GM12873 (cell line): ENCODE data around the gene CAMK1D.

Source experiments
- TF ChIP-seq, protein P1 (sequence below): IDR thresholded peaks from 2 replicates; pipeline ENCODE4 v1.5.1; 2012; ENCODE audit warnings: low read depth, mild to moderate bottlenecking, moderate library complexity, low read length, control low read depth; ENCODE audit not compliant: insufficient read depth; ENCODE audit errors: missing control alignments

CAMK1D gene

DNA sequence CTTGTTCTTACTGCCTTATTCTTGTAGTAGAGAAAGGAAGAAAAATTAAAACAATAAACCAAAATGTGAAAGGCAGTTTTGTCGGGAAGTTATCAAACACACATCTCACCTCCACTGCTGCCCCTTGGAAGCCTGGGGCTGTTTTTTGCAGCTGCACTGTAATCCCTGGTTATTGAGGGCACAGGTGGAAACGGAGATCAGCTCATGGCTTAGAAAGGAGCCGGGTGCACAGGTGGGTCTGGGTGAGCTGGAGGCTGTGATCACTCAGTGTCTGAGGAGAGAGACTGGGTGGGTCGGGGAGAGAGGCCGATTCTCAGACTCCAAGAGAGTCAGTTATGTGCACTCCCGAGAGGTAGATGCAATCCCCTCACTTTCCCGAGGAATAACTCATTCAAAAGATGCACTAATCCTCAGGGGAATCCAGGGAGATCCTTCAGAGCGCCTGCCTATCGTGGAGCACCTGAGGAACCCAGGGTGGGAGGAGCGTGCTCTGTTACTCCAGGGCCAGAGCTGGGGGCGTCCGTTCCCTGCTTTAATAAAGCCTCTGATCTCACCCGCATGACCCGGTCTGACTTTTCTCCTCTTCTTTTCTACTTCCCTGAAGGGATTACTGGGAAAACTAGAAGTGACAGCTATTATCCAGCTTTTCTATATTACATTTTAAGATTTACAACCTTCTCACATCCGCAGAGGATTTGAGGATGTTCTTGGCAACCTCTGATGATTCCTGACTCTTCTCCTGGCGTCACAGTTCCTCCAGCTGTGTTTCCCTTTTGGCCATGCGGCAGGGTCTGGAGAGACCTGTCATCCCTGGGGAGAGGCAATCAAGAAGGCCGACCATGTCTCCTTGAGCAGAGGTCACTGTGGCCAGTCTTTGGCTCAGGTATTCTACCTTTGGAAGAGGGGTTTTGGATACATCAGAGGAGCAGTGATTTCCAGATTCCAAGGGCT lies 82.1 kb downstream of the CAMK1D start:
- TF ChIP-seq, protein P1, sequence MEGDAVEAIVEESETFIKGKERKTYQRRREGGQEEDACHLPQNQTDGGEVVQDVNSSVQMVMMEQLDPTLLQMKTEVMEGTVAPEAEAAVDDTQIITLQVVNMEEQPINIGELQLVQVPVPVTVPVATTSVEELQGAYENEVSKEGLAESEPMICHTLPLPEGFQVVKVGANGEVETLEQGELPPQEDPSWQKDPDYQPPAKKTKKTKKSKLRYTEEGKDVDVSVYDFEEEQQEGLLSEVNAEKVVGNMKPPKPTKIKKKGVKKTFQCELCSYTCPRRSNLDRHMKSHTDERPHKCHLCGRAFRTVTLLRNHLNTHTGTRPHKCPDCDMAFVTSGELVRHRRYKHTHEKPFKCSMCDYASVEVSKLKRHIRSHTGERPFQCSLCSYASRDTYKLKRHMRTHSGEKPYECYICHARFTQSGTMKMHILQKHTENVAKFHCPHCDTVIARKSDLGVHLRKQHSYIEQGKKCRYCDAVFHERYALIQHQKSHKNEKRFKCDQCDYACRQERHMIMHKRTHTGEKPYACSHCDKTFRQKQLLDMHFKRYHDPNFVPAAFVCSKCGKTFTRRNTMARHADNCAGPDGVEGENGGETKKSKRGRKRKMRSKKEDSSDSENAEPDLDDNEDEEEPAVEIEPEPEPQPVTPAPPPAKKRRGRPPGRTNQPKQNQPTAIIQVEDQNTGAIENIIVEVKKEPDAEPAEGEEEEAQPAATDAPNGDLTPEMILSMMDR, result no peak

DNA sequence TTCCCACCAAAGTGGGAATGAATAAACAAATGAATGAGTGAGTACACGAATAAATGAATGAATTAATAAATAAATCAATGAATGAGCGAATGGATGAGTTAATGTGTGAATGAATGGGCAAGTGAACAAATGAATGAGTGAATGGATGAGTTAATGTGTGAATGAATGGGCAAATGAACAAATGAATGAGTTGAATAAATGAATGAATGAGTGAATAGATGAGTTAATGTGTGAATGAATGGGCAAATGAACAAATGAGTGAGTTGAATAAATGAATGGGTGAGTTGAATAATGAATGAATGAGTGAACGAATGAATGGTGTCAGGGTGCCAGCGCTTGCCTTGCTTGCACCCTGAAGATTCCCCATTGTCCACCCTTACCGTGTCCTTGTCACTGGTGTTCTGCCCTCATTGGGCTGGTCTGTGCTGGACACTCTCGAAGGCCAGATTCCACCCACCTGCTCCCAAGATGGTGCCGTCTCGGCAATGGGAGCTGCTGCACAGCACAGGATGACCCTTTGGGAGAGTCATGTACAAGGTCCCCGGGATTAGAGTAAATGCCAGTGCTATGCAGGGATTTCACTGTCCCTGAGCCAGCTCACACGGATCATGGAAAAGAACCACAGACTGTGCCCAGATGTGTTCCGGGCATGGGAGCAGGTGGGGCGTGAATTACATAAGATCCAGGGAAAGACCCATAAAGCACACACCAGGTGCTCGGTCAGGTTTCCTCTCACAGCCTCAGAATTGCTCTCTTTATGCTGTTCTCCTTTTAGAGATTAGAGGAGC lies 83.2 kb downstream of the CAMK1D start:
- TF ChIP-seq, protein P1, result no peak

DNA sequence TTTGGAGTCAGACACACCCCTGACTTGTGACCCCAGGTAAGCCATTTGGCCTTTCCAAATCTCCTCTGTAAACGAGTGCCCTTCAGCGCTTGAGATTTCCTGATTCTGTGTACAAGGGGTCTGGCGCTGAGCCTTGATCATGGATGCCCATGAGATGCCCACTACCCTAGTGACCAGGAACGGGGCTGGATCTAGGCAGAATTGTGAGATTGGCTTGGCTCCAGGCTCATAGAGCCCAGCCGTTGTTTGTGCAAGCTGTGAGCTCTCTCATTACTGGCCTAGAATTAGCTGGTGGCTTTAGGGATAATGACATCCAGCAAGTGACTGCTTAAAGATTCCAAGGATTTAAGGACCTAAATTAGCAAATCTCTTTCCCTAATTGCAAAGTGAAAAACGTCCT lies 84.9 kb downstream of the CAMK1D start:
- TF ChIP-seq, protein P1, result no peak

DNA sequence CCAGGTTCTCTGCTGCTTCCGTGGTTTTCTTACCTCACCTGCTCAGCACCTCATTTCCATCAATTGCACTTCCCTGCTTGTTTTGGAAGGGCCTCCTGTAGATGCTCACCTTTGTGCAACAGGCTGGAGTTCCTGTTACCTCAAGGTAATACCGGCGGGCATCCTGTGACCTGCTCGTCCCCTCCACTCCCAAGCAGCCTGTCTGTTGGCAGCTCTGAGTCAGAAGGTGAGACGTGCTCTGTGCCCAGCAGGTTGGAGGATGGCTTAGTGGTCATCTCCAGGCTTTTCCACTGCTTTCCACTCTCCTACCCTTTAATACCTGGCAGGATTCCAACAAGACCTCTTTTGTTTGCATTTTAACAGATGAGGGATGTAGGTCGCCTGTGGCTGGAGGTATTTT lies 86.0 kb downstream of the CAMK1D start:
- TF ChIP-seq, protein P1, result no peak

DNA sequence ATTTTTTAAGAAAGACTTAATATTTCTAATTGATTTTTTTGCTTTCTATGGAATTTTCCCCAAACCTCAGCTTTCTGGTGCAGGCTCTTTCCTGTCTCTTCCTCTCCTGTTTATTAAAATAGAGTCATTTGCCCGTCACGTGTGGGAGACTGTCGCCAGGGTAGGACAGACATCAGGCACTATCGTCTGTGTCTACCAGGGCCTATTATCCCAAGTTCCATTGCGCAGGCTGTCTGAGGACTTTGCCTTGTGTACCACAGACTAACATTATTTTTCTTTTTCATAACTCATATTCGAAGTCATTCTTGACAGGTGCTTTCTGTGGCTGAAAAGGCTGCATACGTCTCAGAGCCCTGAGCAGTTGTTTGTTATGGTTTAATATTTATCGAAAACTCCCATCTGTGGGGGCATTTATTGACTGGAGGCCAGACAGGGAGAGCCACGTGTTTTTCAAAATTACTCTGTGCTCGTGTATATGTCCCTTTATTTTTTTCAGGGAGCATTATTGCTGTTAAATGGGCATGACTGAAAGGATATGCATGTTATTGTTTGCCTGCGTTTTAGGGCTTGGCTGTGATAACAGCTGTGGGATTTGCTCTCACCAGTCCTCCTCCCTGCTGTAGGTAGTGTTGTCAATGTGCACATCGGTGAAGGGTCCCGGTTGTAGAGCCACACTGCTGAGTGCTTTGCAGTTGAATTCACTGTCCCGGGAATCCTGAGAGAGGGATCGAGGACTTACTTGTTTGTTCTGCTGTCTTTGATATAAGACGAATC lies 89.8 kb downstream of the CAMK1D start:
- TF ChIP-seq, protein P1, result no peak

DNA sequence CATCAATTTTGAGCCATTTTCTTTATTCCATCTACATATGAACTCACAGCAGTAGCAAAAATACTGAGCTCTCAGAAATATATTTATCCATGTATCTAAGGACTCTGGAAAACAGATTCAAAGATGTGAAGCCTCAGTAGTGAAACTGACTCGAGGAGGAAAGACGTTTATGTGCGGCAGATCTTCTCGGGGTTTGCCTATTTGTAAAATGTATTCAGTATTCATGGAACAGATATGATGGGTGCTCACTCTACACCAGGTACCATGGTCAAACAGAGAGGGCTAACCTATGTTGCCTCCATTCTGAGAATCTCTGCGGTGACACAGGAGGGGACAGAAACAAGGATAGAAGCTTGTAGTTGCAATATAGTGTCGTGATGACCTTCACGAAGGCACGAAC lies 93.7 kb downstream of the CAMK1D start:
- TF ChIP-seq, protein P1, result no peak
